Effector memory CD8-positive, alpha-beta T cell (primary cell): ENCODE measurements around the gene NT5DC2.

Experiments
- ATAC-seq: fragments of 150-1000 bp; cut with Tn5 transposase; replicated peaks from 2 replicates; pipeline ENCODE4 v1.10.0; 2021; ENCODE audit warnings: mild to moderate bottlenecking, moderate library complexity
- DNase-seq, 3 experiments: peaks; one replicate each; pipeline ENCODE4 v3.0.0; 2021
- H3K27ac Mint-ChIP-seq, 2 donors: one replicate each; pipeline ENCODE4 v1.8.0; 2022; ENCODE audit warnings: mild to moderate bottlenecking in 2 of 2, mixed read lengths in 2 of 2, moderate library complexity in 2 of 2
- H3K27me3 Mint-ChIP-seq, 2 donors: one replicate each; pipeline ENCODE4 v1.8.0; 2022; ENCODE audit warnings: mixed read lengths in 2 of 2
- H3K36me3 Mint-ChIP-seq: one replicate; pipeline ENCODE4 v1.8.0; 2022; ENCODE audit warnings: mild to moderate bottlenecking, moderate library complexity, mixed read lengths; ENCODE audit not compliant: insufficient read depth
- H3K4me1 Mint-ChIP-seq, 2 donors: one replicate each; pipeline ENCODE4 v1.8.0; 2022; ENCODE audit warnings: low read depth in 2 of 2, mixed read lengths in 2 of 2
- H3K4me3 Mint-ChIP-seq, 2 donors: one replicate each; pipeline ENCODE4 v1.8.0; 2022; ENCODE audit warnings: mild to moderate bottlenecking in 2 of 2, mixed read lengths in 2 of 2, moderate library complexity in 2 of 2
- H3K9me3 Mint-ChIP-seq, 2 donors: one replicate each; pipeline ENCODE4 v1.8.0; 2022; ENCODE audit warnings: mixed read lengths in 2 of 2

The NT5DC2 gene

GRCh38 chr3:52551118-52551517 lies 17.5 kb upstream of the NT5DC2 start:
- ATAC-seq (no peak), DNase-seq (no peak)
- H3K9me3 Mint-ChIP-seq = no peaks in the 10 kb centered on the region
- H3K4me3 Mint-ChIP-seq = no peak overlapping the region
- peaks cover 43% of the 10 kb centered on the region for H3K36me3 Mint-ChIP-seq
- no peaks in the 10 kb centered on the region for H3K27me3 Mint-ChIP-seq
- peak overlapping the region in 1 of 2 donors; percentile 79 for H3K27ac Mint-ChIP-seq
- H3K4me1 Mint-ChIP-seq = no peaks in the 10 kb centered on the region

- Mint-ChIP-seq H3K4me3 (no peak overlapping the region), H3K36me3 (peaks cover 31% of the 10 kb centered on the region), H3K27ac (no peak overlapping the region), H3K9me3 (no peaks in the 10 kb centered on the region), H3K27me3 (no peaks in the 10 kb centered on the region), H3K4me1 (peaks cover 0 to 4% of the 10 kb centered on the region in 2 donors)
- ATAC-seq (no peak), DNase-seq (no peak)
Observed at GRCh38 chr3:52547143-52547542, 13.5 kb upstream of the NT5DC2 start.

- no peak for ATAC-seq
- Mint-ChIP-seq H3K27me3 (no peaks in the 10 kb centered on the region), H3K36me3 (peaks cover 31% of the 10 kb centered on the region), H3K9me3 (no peaks in the 10 kb centered on the region), H3K4me1 (peaks cover 0 to 4% of the 10 kb centered on the region in 2 donors), H3K27ac (peak overlapping the region; percentile 65 to 79), H3K4me3 (no peak overlapping the region)
- no peak for DNase-seq
Observed at GRCh38 chr3:52546111-52546901, 12.6 kb upstream of the NT5DC2 start.

- Mint-ChIP-seq H3K27me3 (no peaks in the 10 kb centered on the region), H3K27ac (peak overlapping the region; percentile 65 to 79), H3K36me3 (peaks cover 30% of the 10 kb centered on the region), H3K9me3 (no peaks in the 10 kb centered on the region), H3K4me3 (no peak overlapping the region), H3K4me1 (peaks cover under 1 to 5% of the 10 kb centered on the region in 2 donors)
- DNase-seq (no peak), ATAC-seq (no peak)
Observed at GRCh38 chr3:52544937-52545336, 11.3 kb upstream of the NT5DC2 start.

- Mint-ChIP-seq H3K9me3 (no peaks in the 10 kb centered on the region), H3K4me1 (peaks cover 31 to 33% of the 10 kb centered on the region in 2 donors), H3K4me3 (no peak overlapping the region), H3K36me3 (peaks cover 30% of the 10 kb centered on the region), H3K27ac (no peak overlapping the region), H3K27me3 (no peaks in the 10 kb centered on the region)
- DNase-seq (no peak), ATAC-seq (no peak)
Observed at GRCh38 chr3:52541050-52541449, 7.4 kb upstream of the NT5DC2 start.

- peaks cover 33 to 43% of the 10 kb centered on the region in 2 donors for H3K4me1 Mint-ChIP-seq
- peaks cover 29% of the 10 kb centered on the region for H3K36me3 Mint-ChIP-seq
- H3K27me3 Mint-ChIP-seq = no peaks in the 10 kb centered on the region
- peak overlapping the region; percentile 77 to 94 for H3K27ac Mint-ChIP-seq
- H3K4me3 Mint-ChIP-seq = peak overlapping the region; percentile 15 to 26
- ATAC-seq = no peak
- no peaks in the 10 kb centered on the region for H3K9me3 Mint-ChIP-seq
- DNase-seq = no peak
Observed at GRCh38 chr3:52539010-52539653, 5.5 kb upstream of the NT5DC2 start.

- Mint-ChIP-seq H3K27ac (peak overlapping the region; percentile 94 to 99), H3K4me3 (peak overlapping the region; percentile 93 to 99), H3K36me3 (peaks cover 30% of the 10 kb centered on the region), H3K4me1 (peaks cover 33 to 43% of the 10 kb centered on the region in 2 donors), H3K27me3 (no peaks in the 10 kb centered on the region), H3K9me3 (no peaks in the 10 kb centered on the region)
- DNase-seq (no peak), ATAC-seq (no peak)
Observed at GRCh38 chr3:52537726-52538421, 4.2 kb upstream of the NT5DC2 start.

GRCh38 chr3:52537165-52537620 lies 3.5 kb upstream of the NT5DC2 start:
- ATAC-seq (no peak), DNase-seq (no peak)
- Mint-ChIP-seq H3K27me3 (no peaks in the 10 kb centered on the region), H3K9me3 (no peaks in the 10 kb centered on the region), H3K4me1 (peaks cover 33 to 48% of the 10 kb centered on the region in 2 donors), H3K36me3 (peaks cover 35% of the 10 kb centered on the region), H3K4me3 (peak overlapping the region; percentile 93 to 99), H3K27ac (peak overlapping the region; percentile 94 to 99)

- H3K27ac Mint-ChIP-seq = peak within 1 kb of the TSS; percentile 94 to 99
- H3K27me3 Mint-ChIP-seq = no peaks in the 10 kb centered on the region
- no peaks in the 10 kb centered on the region for H3K9me3 Mint-ChIP-seq
- DNase-seq (peak; percentile 93 to 96 (median 94)), ATAC-seq (peak; percentile 88)
- peak within 1 kb of the TSS; percentile 93 to 99 for H3K4me3 Mint-ChIP-seq
- peaks cover 33 to 49% of the 10 kb centered on the region in 2 donors for H3K4me1 Mint-ChIP-seq
- peaks cover 39% of the 10 kb centered on the region for H3K36me3 Mint-ChIP-seq
Observed at GRCh38 chr3:52536369-52537164, 2.9 kb upstream of the NT5DC2 start, which contains the start of gene UQCC5. Gene UQCC5 (plus strand): TSS chr3:52536605. CDS start chr3:52536756, 151 bp downstream.

GRCh38 chr3:52536112-52536368 lies 2.4 kb upstream of the NT5DC2 start:
- ATAC-seq (no peak), DNase-seq (no peak)
- Mint-ChIP-seq H3K4me3 (peak overlapping the region; percentile 93 to 99), H3K27ac (peak overlapping the region; percentile 94 to 99), H3K36me3 (peaks cover 36% of the 10 kb centered on the region), H3K9me3 (no peaks in the 10 kb centered on the region), H3K4me1 (peaks cover 33 to 49% of the 10 kb centered on the region in 2 donors), H3K27me3 (no peaks in the 10 kb centered on the region)

- Mint-ChIP-seq H3K27ac (peak overlapping the region; percentile 94 to 99), H3K36me3 (peaks cover 31% of the 10 kb centered on the region), H3K9me3 (no peaks in the 10 kb centered on the region), H3K27me3 (no peaks in the 10 kb centered on the region), H3K4me3 (peak overlapping the region; percentile 93 to 99), H3K4me1 (peaks cover 33 to 49% of the 10 kb centered on the region in 2 donors)
- ATAC-seq (no peak), DNase-seq (no peak)
Observed at GRCh38 chr3:52535411-52536111, 1.9 kb upstream of the NT5DC2 start.

- no peak for ATAC-seq
Observed at GRCh38 chr3:52534281-52535183, 875 bp upstream of the NT5DC2 start.

More at GRCh38 chr3:52534281-52535183, 875 bp upstream of the NT5DC2 start:
- peak overlapping the region in 1 of 2 donors; percentile 81 for H3K27ac Mint-ChIP-seq
- H3K36me3 Mint-ChIP-seq = peaks cover 30% of the 10 kb centered on the region
- peak overlapping the region; percentile 70 to 93 for H3K4me3 Mint-ChIP-seq
- no peak for DNase-seq
- H3K4me1 Mint-ChIP-seq = peaks cover 29 to 48% of the 10 kb centered on the region in 2 donors
- H3K9me3 Mint-ChIP-seq = no peaks in the 10 kb centered on the region
- no peaks in the 10 kb centered on the region for H3K27me3 Mint-ChIP-seq
